NCI-H82 treated with DMSO at 0.1 percent for 48 hours (cell line): Measurements from ENCODE around the gene ASCC1.
"Not testable (repeated sequence)": the region's sequence is repeated elsewhere in the genome, so short reads cannot be mapped to it uniquely, and the experiment has no call there.

ENCODE experiments used
- DNase-seq: peaks from one replicate; lab custom pipeline; 2025; ENCODE audit not compliant: unreplicated experiment; lab: John Stamatoyannopoulos, UW

The ASCC1 gene

GRCh38 chr10:72133517-72133916 lies 82.6 kb downstream of the ASCC1 start:
- no peak for DNase-seq

- DNase-seq: no peak
These were observed 83.2 kb downstream of the ASCC1 start for GRCh38 chr10:72132854-72133253.

GRCh38 chr10:72127571-72127970 lies 88.5 kb downstream of the ASCC1 start:
- DNase-seq: no peak

- no peak for DNase-seq
These were observed 89.2 kb downstream of the ASCC1 start for GRCh38 chr10:72126872-72127232.

- no peak for DNase-seq
These were observed 89.7 kb downstream of the ASCC1 start for GRCh38 chr10:72126184-72126871.

GRCh38 chr10:72124989-72125388 lies 91.1 kb downstream of the ASCC1 start:
- no peak for DNase-seq

- DNase-seq: no peak
These were observed 91.7 kb downstream of the ASCC1 start for GRCh38 chr10:72124381-72124780.

- no peak for DNase-seq
These were observed 92.5 kb downstream of the ASCC1 start for GRCh38 chr10:72123616-72124015.

GRCh38 chr10:72122221-72122620 lies 93.9 kb downstream of the ASCC1 start:
- no peak for DNase-seq

- DNase-seq: no peak
These were observed 94.7 kb downstream of the ASCC1 start for GRCh38 chr10:72121389-72121788.

- no peak for DNase-seq
These were observed 99.7 kb downstream of the ASCC1 start for GRCh38 chr10:72116372-72116771.

- no peak for DNase-seq
These were observed 101.2 kb downstream of the ASCC1 start for GRCh38 chr10:72114706-72115450.

- no peak for DNase-seq
These were observed 105.2 kb downstream of the ASCC1 start for GRCh38 chr10:72110673-72111401.

GRCh38 chr10:72109636-72110157 lies 106.4 kb downstream of the ASCC1 start:
- no peak for DNase-seq

- DNase-seq: no peak
These were observed 107.0 kb downstream of the ASCC1 start for GRCh38 chr10:72108830-72109635.

GRCh38 chr10:72108004-72108370 lies 108.1 kb downstream of the ASCC1 start:
- DNase-seq: not testable (repeated sequence)

- DNase-seq: no peak
These were observed 108.6 kb downstream of the ASCC1 start for GRCh38 chr10:72107325-72108003.

GRCh38 chr10:72106896-72107295 lies 109.2 kb downstream of the ASCC1 start:
- no peak for DNase-seq

GRCh38 chr10:72106154-72106849 lies 109.8 kb downstream of the ASCC1 start:
- DNase-seq: no peak

- no peak for DNase-seq
These were observed 110.4 kb downstream of the ASCC1 start for GRCh38 chr10:72105710-72106109.
